RWPE2 (cell line): ENCODE results near the gene CD164L2.

Experiments used
- ATAC-seq: fragments of 200-7000 bp; cut with Tn5 transposase; 3 replicates; pipeline ENCODE4 v1.9.1; 2021; ENCODE audit warnings: low read depth
- DNase-seq: peaks from one replicate; pipeline ENCODE4 v3.0.0-alpha.2; 2020; ENCODE audit warnings: low spot score
- H3K27ac ChIP-seq: fragments of 450-650 bp; 2 replicates; pipeline ENCODE4 v1.5.1; 2017; ENCODE audit warnings: mild to moderate bottlenecking; ENCODE audit not compliant: poor library complexity, severe bottlenecking
- H3K27me3 ChIP-seq: fragments of 250-450 bp; sonication (Bioruptor Pico); 2 replicates; pipeline ENCODE4 v1.5.1; 2021; ENCODE audit warnings: mild to moderate bottlenecking, moderate library complexity; ENCODE audit not compliant: insufficient read depth, poor library complexity, severe bottlenecking
- H3K36me3 ChIP-seq: fragments of 250-450 bp; sonication (Bioruptor Pico); 2 replicates; pipeline ENCODE4 v1.5.1; 2020; ENCODE audit warnings: low read depth, mild to moderate bottlenecking, moderate library complexity
- H3K4me1 ChIP-seq: fragments of 250-450 bp; sonication (Bioruptor Pico); 2 replicates; pipeline ENCODE4 v1.5.1; 2021; ENCODE audit warnings: mild to moderate bottlenecking, moderate library complexity; ENCODE audit not compliant: insufficient read depth, poor library complexity, severe bottlenecking
- H3K4me3 ChIP-seq: fragments of 250-450 bp; sonication (Bioruptor Pico); 2 replicates; pipeline ENCODE4 v1.5.1; 2021; ENCODE audit warnings: mild to moderate bottlenecking, moderate library complexity; ENCODE audit not compliant: severe bottlenecking
- H3K9me3 ChIP-seq: fragments of 250-450 bp; sonication (Bioruptor Pico); 2 replicates; pipeline ENCODE4 v1.5.1; 2021; ENCODE audit warnings: mild to moderate bottlenecking, moderate library complexity; ENCODE audit not compliant: severe bottlenecking
- TF ChIP-seq, protein P1 (sequence below): fragments of 450-650 bp; IDR thresholded peaks from one replicate; pipeline ENCODE4 v1.5.1; 2017; ENCODE audit warnings: mild to moderate bottlenecking, moderate library complexity; ENCODE audit not compliant: poor library complexity, severe bottlenecking

Gene CD164L2

DNA sequence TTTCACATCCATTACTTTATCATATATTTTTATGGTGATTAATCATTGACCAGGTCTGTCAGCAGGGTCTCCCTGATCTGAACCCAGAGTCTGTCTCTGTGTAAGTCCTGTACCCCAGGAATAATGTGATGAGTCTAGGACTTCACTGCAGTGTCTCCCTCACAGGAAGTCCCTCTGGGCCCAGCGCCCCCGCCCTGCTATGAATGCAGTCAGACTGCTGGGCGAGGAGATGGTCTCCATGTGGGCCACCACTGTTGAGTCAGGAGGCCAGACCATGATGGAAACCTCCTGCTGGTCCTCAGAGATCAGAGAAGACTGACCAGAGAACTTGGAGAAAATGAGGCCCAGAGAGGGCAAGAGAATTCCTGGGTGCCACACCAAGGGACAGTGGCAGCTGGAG lies 51.7 kb downstream of the CD164L2 start:
- TF ChIP-seq, protein P1, sequence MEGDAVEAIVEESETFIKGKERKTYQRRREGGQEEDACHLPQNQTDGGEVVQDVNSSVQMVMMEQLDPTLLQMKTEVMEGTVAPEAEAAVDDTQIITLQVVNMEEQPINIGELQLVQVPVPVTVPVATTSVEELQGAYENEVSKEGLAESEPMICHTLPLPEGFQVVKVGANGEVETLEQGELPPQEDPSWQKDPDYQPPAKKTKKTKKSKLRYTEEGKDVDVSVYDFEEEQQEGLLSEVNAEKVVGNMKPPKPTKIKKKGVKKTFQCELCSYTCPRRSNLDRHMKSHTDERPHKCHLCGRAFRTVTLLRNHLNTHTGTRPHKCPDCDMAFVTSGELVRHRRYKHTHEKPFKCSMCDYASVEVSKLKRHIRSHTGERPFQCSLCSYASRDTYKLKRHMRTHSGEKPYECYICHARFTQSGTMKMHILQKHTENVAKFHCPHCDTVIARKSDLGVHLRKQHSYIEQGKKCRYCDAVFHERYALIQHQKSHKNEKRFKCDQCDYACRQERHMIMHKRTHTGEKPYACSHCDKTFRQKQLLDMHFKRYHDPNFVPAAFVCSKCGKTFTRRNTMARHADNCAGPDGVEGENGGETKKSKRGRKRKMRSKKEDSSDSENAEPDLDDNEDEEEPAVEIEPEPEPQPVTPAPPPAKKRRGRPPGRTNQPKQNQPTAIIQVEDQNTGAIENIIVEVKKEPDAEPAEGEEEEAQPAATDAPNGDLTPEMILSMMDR, result no peak
- Histone ChIP-seq H3K4me3 (no peak overlapping the region), H3K9me3 (no peaks in the 10 kb centered on the region), H3K4me1 (no peaks in the 10 kb centered on the region), H3K36me3 (peaks cover 67% of the 10 kb centered on the region), H3K27me3 (no peaks in the 10 kb centered on the region), H3K27ac (no peak overlapping the region)
- no peak for DNase-seq
- no peak for ATAC-seq

DNA sequence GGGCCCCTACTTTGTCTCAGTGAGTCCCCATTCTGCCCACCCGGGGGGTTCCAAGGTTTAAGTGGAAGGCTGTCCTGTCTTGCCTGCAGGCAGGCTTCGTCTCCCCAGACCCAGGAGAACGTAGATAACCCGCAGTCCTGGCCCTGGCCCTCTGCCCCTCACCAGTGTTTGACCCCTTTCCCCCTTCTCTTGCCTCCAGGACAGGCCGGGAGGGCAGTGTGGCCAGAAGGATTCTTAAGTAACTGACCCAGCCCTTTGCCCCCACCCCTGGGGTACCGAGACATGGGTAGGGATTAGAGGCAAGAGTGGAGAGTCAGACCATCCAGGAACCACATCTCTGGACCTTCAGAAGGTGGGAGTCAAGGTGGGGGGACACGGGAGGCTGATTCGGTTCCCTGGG lies 52.3 kb downstream of the CD164L2 start:
- DNase-seq, result no peak
- Histone ChIP-seq H3K27ac (no peak overlapping the region), H3K4me1 (no peaks in the 10 kb centered on the region), H3K27me3 (no peaks in the 10 kb centered on the region), H3K4me3 (no peak overlapping the region), H3K36me3 (peaks cover 73% of the 10 kb centered on the region), H3K9me3 (no peaks in the 10 kb centered on the region)
- no peak for ATAC-seq
- TF ChIP-seq, protein P1, result no peak
